Ovary (tissue), 3 donors: ENCODE data around the gene ELL2.

Experiments used
- POLR2A ChIP-seq: fragments of 450-650 bp; IDR thresholded peaks from one replicate; pipeline ENCODE4 v1.6.1; 2017; ENCODE audit warnings: antibody characterized with exemption, mild to moderate bottlenecking, moderate library complexity
- TF ChIP-seq, protein P1 (sequence below), 3 donors: fragments of 450-650 bp in 2 of 3; fragments of 200-600 bp in 1 of 3; IDR thresholded peaks; one replicate each; pipeline versions ENCODE4 v1.5.1 to v1.8.0; 2016 to 2022; ENCODE audit warnings: antibody characterized with exemption in 3 of 3, mild to moderate bottlenecking in 1 of 3
- donor health status: DM: no; HTN: no; CAD: no.

DNA sequence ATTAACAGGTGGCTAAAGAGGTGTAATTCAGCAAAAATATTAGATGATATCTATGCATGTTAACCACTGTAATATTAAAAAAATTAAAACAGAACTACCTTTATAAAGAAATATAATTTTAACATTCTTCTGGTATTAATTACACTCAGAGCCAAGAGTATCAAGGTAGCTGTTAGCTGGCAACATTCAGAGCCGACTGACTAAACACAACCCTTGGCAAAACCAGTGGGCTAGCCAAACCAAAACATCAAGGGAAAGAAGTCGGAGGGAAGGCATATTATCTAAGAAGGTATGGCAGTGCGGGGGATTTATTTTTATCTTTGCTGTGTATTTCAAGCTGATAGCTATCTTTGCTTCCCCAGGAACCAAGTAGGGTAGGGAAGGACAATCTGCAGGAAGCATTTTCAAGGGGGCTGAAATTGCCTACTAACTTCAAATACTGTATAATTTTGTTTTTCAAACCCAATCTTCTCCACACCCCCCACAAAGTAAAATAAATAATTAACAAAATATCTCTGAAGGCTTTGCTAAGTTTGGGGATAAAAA is 24.0 kb downstream of the ELL2 start:
- no peak for TF ChIP-seq POLR2A
- TF ChIP-seq, protein P1, sequence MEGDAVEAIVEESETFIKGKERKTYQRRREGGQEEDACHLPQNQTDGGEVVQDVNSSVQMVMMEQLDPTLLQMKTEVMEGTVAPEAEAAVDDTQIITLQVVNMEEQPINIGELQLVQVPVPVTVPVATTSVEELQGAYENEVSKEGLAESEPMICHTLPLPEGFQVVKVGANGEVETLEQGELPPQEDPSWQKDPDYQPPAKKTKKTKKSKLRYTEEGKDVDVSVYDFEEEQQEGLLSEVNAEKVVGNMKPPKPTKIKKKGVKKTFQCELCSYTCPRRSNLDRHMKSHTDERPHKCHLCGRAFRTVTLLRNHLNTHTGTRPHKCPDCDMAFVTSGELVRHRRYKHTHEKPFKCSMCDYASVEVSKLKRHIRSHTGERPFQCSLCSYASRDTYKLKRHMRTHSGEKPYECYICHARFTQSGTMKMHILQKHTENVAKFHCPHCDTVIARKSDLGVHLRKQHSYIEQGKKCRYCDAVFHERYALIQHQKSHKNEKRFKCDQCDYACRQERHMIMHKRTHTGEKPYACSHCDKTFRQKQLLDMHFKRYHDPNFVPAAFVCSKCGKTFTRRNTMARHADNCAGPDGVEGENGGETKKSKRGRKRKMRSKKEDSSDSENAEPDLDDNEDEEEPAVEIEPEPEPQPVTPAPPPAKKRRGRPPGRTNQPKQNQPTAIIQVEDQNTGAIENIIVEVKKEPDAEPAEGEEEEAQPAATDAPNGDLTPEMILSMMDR (IDR thresholded peaks at IDR 0.05), result no peak
